Uterine smooth muscle cell (primary cell): ENCODE measurements around the gene LRWD1. TPM values are rescaled to one million over a fixed set of nuclear protein-coding genes. Genes with fewer than 3 reads are reported as not detected.

Experiments used
- total RNA-seq: library from RNA; depleted of rRNA; stranded (reverse); fragments of >200 nt; gene quantifications from 2 replicates; pipeline ENCODE4 v1.2.3, GENCODE V29; 2014

LRWD1 gene
- 30.6 and 35.4 TPM in 2 replicates for total RNA-seq

DNA sequence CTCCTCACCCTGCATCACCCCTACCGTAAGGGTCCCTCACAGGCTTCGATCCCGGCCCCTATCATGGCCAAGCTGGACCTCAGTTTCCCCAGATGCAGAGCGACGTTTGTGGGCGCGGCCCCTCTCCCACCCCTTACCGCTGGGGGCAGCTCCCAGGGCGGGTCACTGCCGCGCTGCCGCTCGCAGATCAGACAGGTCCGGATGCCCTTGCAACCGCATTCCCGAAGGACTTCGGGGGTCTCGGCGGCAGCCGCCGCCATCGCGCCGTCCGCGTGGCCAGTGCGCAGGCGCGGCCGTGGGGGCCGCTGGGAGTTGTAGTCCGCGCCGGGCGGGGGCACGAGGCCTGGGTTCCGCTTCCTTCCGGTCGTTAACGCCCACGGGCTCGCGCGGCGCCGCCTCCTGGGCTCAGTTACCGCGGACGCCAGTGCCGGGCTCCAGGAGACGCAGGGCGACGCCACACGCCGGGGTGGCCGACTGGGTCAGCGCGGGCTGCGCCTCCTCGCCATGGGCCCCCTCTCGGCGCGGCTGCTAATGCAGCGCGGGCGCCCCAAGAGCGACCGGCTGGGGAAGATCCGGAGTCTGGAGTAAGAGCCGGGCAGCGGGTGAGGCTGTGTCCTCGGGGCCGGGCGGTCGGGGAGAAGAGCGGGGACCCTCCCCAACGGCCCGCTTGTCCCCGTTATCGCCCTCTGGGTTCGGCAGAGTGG, at the start of gene LRWD1, which contains the start of gene ALKBH4:
LRWD1 (plus strand) TSS at position 408 of the 704 bp plus-strand sequence; CDS start at position 505, 97 bp downstream.
ALKBH4 (minus strand) TSS at position 287 of the 704 bp plus-strand sequence; CDS start at position 260, 27 bp downstream.

DNA sequence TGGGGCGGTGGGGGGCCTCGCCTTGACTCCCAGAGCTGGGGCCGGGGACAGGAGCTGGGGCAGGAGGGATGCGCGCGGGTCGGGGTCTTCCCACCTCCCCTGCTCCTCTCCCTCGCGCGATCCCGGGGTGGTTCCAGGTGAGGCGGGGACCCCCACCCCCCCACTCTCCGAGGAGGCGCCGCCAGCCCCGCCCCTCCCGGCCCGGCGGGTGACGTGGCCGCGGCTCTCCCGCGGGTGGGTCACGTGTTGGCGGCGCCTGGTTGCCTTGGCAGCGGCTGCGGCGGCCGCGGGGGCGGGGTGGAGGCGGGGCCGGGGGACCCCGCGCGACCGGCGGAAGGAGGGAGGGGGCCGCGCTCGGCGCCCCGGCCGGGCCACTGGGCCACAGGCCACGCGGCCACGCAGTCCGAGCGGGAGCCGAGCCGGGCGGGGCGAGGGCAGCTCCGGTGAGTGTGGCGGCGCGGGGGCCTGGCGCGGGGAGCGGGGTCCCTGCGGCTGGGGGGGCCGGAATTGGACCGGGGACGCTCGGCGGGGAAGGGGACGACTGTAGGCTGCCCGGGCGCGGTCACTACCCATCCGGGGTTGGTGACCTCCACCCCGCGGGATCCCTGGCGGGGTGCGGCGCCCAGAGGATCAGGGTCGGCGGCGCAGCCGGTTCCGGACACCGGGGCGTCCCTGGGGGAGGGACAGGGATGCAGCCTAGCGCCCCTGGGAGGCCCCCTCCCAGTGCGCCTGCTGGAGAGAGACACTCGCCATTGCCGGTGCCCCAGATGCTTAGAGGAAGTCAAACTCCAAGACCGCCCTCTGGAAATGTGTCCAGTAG, 31.4 kb upstream of the LRWD1 start, which contains the start of gene ORAI2:
ORAI2 (plus strand) TSS at position 357 of the 820 bp plus-strand sequence. CDS start 5,382 bp downstream, outside the sequence.

DNA sequence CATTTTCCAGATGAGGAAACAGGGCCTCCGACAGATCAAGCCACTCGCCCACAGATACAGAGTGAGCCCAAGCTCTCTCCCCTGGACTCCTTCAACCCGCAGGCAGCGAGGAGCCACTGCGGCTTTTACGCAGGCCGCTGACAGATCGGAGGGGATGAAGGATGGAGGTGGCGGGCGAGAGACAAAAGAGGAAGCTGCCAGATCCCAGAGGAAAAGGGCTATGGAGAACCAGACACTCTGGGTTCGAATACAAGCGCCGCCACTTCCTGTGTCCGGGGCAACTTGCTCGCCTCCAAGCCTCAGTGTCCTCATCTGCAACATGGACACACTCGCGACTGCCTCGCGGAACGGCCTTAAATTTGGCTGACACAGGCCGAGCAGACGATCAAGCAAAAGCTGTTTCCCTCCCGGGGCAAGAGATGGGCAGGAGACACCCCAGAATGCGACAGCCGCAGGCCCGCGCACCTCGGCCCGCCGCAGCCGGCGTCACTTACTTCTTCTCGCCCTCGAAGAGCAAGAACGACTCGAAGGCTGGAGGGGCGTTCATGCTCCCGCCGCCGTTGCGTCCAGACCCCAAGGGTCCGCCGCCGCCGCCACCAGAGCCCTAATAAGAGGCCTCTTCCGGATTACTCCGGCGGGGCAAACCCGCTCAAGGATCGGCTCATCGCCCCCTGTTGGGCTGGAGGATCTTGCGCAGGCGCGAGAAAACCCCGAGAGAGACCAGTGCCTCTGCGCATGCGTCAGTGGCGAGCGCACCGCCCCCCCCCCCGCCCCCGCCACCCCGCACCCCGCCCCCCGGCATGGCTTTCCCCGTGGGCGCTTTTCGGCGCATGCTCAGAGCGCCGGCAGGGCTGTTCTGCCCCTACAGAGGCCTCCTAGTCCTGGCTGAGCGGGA, 13.8 kb downstream of the LRWD1 start, which contains the start of gene POLR2J:
POLR2J (minus strand) TSS at position 609 of the 895 bp plus-strand sequence; CDS start at position 547, 62 bp downstream.

DNA sequence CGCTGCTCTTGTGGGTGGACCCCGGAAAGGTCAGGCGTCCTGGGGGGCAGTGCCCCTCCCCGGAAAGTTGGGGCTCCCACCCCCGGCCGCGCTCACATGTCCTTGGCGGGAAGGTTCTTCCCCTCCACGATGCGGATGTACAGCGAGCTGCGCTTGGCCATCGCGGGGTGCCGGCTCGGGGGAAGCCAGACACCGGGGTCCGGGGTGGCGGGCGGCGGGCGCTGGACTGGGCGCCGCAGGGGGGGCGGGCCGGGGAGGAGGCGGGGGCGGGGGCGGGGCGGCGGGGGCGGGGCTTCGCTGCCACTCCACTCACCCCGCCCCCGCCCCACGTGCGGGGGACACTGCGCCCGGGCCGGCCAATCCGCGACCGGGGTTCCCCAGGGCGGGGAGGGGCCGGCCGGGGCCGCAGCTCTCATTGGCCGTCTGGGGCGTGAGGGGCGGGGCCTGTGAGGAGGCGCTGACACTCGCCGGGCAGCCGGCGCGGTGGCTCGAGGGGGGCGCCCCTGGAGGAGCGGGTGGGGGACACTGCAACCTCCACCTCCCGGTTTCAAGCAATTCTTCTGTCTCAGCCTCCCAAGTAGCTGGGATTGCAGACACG, 52.9 kb downstream of the LRWD1 start, which contains the start of gene RASA4B:
RASA4B (minus strand) TSS at position 228 of the 598 bp plus-strand sequence; CDS start at position 161, 67 bp downstream.

Other genes with a start within 250 kb of the LRWD1 start
- gene SH2B2, start 178.1 kb upstream of the LRWD1 start, total RNA-seq, result 2.0 and 3.1 TPM in 2 replicates
- gene SPDYE6, start 108.5 kb upstream of the LRWD1 start, total RNA-seq, result 0.25 TPM in 1 of 2 replicates, not detected in the other
- gene PRKRIP1, start 68.6 kb upstream of the LRWD1 start, total RNA-seq, result 18.3 and 20.5 TPM in 2 replicates
- gene ORAI2, start 31.4 kb upstream of the LRWD1 start, total RNA-seq, result 68.0 and 73.5 TPM in 2 replicates
- 12.7 and 17.6 TPM in 2 replicates for gene ALKBH4, start 121 bp upstream of the LRWD1 start, total RNA-seq
- gene POLR2J, start 13.9 kb downstream of the LRWD1 start, total RNA-seq, result 19.0 and 21.7 TPM in 2 replicates
- gene RASA4B, start 52.8 kb downstream of the LRWD1 start, total RNA-seq, result 0.89 and 5.9 TPM in 2 replicates
- 0.44 and 0.87 TPM in 2 replicates for gene UPK3BL2, start 78.7 kb downstream of the LRWD1 start, total RNA-seq
- not detected in 2 replicates for gene SPDYE2, start 86.2 kb downstream of the LRWD1 start, total RNA-seq
- gene POLR2J3, start 107.6 kb downstream of the LRWD1 start, total RNA-seq, result 20.4 and 21.9 TPM in 2 replicates
- 2.7 and 5.9 TPM in 2 replicates for gene RASA4, start 151.8 kb downstream of the LRWD1 start, total RNA-seq
- gene UPK3BL1, start 177.8 kb downstream of the LRWD1 start, total RNA-seq, result 3.9 and 9.4 TPM in 2 replicates
- not detected in 2 replicates for gene SPDYE2B, start 185.3 kb downstream of the LRWD1 start, total RNA-seq
- gene POLR2J2, start 206.7 kb downstream of the LRWD1 start, total RNA-seq, result 3.2 and 3.3 TPM in 2 replicates